Measurements from ENCODE around the gene TGFBR2. TPM values are rescaled to one million over a fixed set of nuclear protein-coding genes. Genes with fewer than 3 reads are reported as not detected.

Gene TGFBR2
- total RNA-seq, 1 donor from 2014 or later: 59.6 TPM

- no peaks in the 10 kb centered on the region for H3K27me3 Mint-ChIP-seq (ENCODE audit: insufficient read depth)
- H3K27ac Mint-ChIP-seq: no peak overlapping the region
- peaks cover 7% of the 10 kb centered on the region for H3K9me3 Mint-ChIP-seq
- no peak overlapping the region for H3K4me3 Mint-ChIP-seq
- peaks cover 12% of the 10 kb centered on the region for H3K4me1 Mint-ChIP-seq (ENCODE audit: low read depth)
- peaks cover 46% of the 10 kb centered on the region for H3K36me3 Mint-ChIP-seq (ENCODE audit: low read depth)
- no peak for DNase-seq (ENCODE audit: low spot score)
- intact Hi-C loops (cut with micrococcal nuclease): no loop called here
These were observed 95.8 kb downstream of the TGFBR2 start for GRCh38 chr3:30702038-30702827.

- Mint-ChIP-seq H3K27ac (no peak overlapping the region), H3K36me3 (ENCODE audit: low read depth) (peaks cover 42% of the 10 kb centered on the region), H3K9me3 (peaks cover 8% of the 10 kb centered on the region), H3K4me1 (ENCODE audit: low read depth) (peaks cover 7% of the 10 kb centered on the region), H3K4me3 (no peak overlapping the region), H3K27me3 (ENCODE audit: insufficient read depth) (no peaks in the 10 kb centered on the region)
- intact Hi-C loops (cut with micrococcal nuclease): no loop called here
- DNase-seq (ENCODE audit: low spot score): no peak
These were observed 96.5 kb downstream of the TGFBR2 start for GRCh38 chr3:30702828-30703397.

GRCh38 chr3:30704931-30705890 lies 98.8 kb downstream of the TGFBR2 start:
- Mint-ChIP-seq H3K27ac (no peak overlapping the region), H3K36me3 (ENCODE audit: low read depth) (peaks cover 26% of the 10 kb centered on the region), H3K4me1 (ENCODE audit: low read depth) (peaks cover 14% of the 10 kb centered on the region), H3K9me3 (peaks cover 8% of the 10 kb centered on the region), H3K27me3 (ENCODE audit: insufficient read depth) (no peaks in the 10 kb centered on the region), H3K4me3 (no peak overlapping the region)
- intact Hi-C loops (cut with micrococcal nuclease): loop anchor here (2.0 kb wide), 1 partner anchor 26 kb away; no protein-coding TSS in a partner anchor
- DNase-seq (ENCODE audit: low spot score): no peak

GRCh38 chr3:30707825-30708224 lies 101.4 kb downstream of the TGFBR2 start:
- H3K4me1 Mint-ChIP-seq (ENCODE audit: low read depth): peaks cover 14% of the 10 kb centered on the region
- peaks cover 8% of the 10 kb centered on the region for H3K9me3 Mint-ChIP-seq
- H3K27me3 Mint-ChIP-seq (ENCODE audit: insufficient read depth): no peaks in the 10 kb centered on the region
- intact Hi-C loops (cut with micrococcal nuclease): no loop called here
- H3K4me3 Mint-ChIP-seq: no peak overlapping the region
- no peak for DNase-seq (ENCODE audit: low spot score)
- H3K27ac Mint-ChIP-seq: no peak overlapping the region
- H3K36me3 Mint-ChIP-seq (ENCODE audit: low read depth): peaks cover 14% of the 10 kb centered on the region

- DNase-seq (ENCODE audit: low spot score): no peak
- no peak overlapping the region for H3K27ac Mint-ChIP-seq
- H3K4me1 Mint-ChIP-seq (ENCODE audit: low read depth): peaks cover 14% of the 10 kb centered on the region
- no peak overlapping the region for H3K4me3 Mint-ChIP-seq
- intact Hi-C loops (cut with micrococcal nuclease): no loop called here
- peaks cover 8% of the 10 kb centered on the region for H3K9me3 Mint-ChIP-seq
- peaks cover 14% of the 10 kb centered on the region for H3K36me3 Mint-ChIP-seq (ENCODE audit: low read depth)
- no peaks in the 10 kb centered on the region for H3K27me3 Mint-ChIP-seq (ENCODE audit: insufficient read depth)
These were observed 102.1 kb downstream of the TGFBR2 start for GRCh38 chr3:30708472-30708871.

- H3K4me3 Mint-ChIP-seq: no peak overlapping the region
- H3K9me3 Mint-ChIP-seq: peaks cover 8% of the 10 kb centered on the region
- H3K4me1 Mint-ChIP-seq (ENCODE audit: low read depth): peaks cover 6% of the 10 kb centered on the region
- no peaks in the 10 kb centered on the region for H3K27me3 Mint-ChIP-seq (ENCODE audit: insufficient read depth)
- DNase-seq (ENCODE audit: low spot score): no peak
- peaks cover 9% of the 10 kb centered on the region for H3K36me3 Mint-ChIP-seq (ENCODE audit: low read depth)
- intact Hi-C loops (cut with micrococcal nuclease): no loop called here
- H3K27ac Mint-ChIP-seq: no peak overlapping the region
These were observed 103.6 kb downstream of the TGFBR2 start for GRCh38 chr3:30710017-30710416.

GRCh38 chr3:30711151-30711550 lies 104.8 kb downstream of the TGFBR2 start:
- no peak overlapping the region for H3K27ac Mint-ChIP-seq
- no peak for DNase-seq (ENCODE audit: low spot score)
- intact Hi-C loops (cut with micrococcal nuclease): no loop called here
- H3K27me3 Mint-ChIP-seq (ENCODE audit: insufficient read depth): no peaks in the 10 kb centered on the region
- peaks cover 8% of the 10 kb centered on the region for H3K9me3 Mint-ChIP-seq
- H3K4me1 Mint-ChIP-seq (ENCODE audit: low read depth): peaks cover 6% of the 10 kb centered on the region
- no peak overlapping the region for H3K4me3 Mint-ChIP-seq
- H3K36me3 Mint-ChIP-seq (ENCODE audit: low read depth): peaks cover 7% of the 10 kb centered on the region

GRCh38 chr3:30711867-30712266 lies 105.5 kb downstream of the TGFBR2 start:
- no peak for DNase-seq (ENCODE audit: low spot score)
- intact Hi-C loops (cut with micrococcal nuclease): no loop called here
- Mint-ChIP-seq H3K27ac (no peak overlapping the region), H3K9me3 (peaks cover 4% of the 10 kb centered on the region), H3K4me1 (ENCODE audit: low read depth) (peaks cover 6% of the 10 kb centered on the region), H3K4me3 (no peak overlapping the region), H3K36me3 (ENCODE audit: low read depth) (peaks cover 4% of the 10 kb centered on the region), H3K27me3 (ENCODE audit: insufficient read depth) (no peaks in the 10 kb centered on the region)

- H3K4me1 Mint-ChIP-seq (ENCODE audit: low read depth): peaks cover 6% of the 10 kb centered on the region
- H3K4me3 Mint-ChIP-seq: no peak overlapping the region
- no peaks in the 10 kb centered on the region for H3K36me3 Mint-ChIP-seq (ENCODE audit: low read depth)
- H3K27ac Mint-ChIP-seq: no peak overlapping the region
- no peaks in the 10 kb centered on the region for H3K27me3 Mint-ChIP-seq (ENCODE audit: insufficient read depth)
- intact Hi-C loops (cut with micrococcal nuclease): no loop called here
- H3K9me3 Mint-ChIP-seq: no peaks in the 10 kb centered on the region
- no peak for DNase-seq (ENCODE audit: low spot score)
These were observed 106.6 kb downstream of the TGFBR2 start for GRCh38 chr3:30712991-30713390.

- Mint-ChIP-seq H3K9me3 (no peaks in the 10 kb centered on the region), H3K27me3 (ENCODE audit: insufficient read depth) (no peaks in the 10 kb centered on the region), H3K27ac (no peak overlapping the region), H3K4me3 (no peak overlapping the region), H3K4me1 (ENCODE audit: low read depth) (no peaks in the 10 kb centered on the region), H3K36me3 (ENCODE audit: low read depth) (no peaks in the 10 kb centered on the region)
- no peak for DNase-seq (ENCODE audit: low spot score)
- intact Hi-C loops (cut with micrococcal nuclease): no loop called here
These were observed 107.6 kb downstream of the TGFBR2 start for GRCh38 chr3:30713885-30714503.

GRCh38 chr3:30719536-30719935 lies 113.1 kb downstream of the TGFBR2 start:
- intact Hi-C loops (cut with micrococcal nuclease): no loop called here
- H3K4me3 Mint-ChIP-seq: no peak overlapping the region
- H3K9me3 Mint-ChIP-seq: no peaks in the 10 kb centered on the region
- H3K27me3 Mint-ChIP-seq (ENCODE audit: insufficient read depth): peaks cover 5% of the 10 kb centered on the region
- no peaks in the 10 kb centered on the region for H3K4me1 Mint-ChIP-seq (ENCODE audit: low read depth)
- no peaks in the 10 kb centered on the region for H3K36me3 Mint-ChIP-seq (ENCODE audit: low read depth)
- no peak overlapping the region for H3K27ac Mint-ChIP-seq
- no peak for DNase-seq (ENCODE audit: low spot score)

GRCh38 chr3:30720586-30721313 lies 114.3 kb downstream of the TGFBR2 start:
- H3K9me3 Mint-ChIP-seq: peaks cover 8% of the 10 kb centered on the region
- no peak overlapping the region for H3K27ac Mint-ChIP-seq
- H3K4me3 Mint-ChIP-seq: no peak overlapping the region
- intact Hi-C loops (cut with micrococcal nuclease): no loop called here
- H3K36me3 Mint-ChIP-seq (ENCODE audit: low read depth): no peaks in the 10 kb centered on the region
- no peaks in the 10 kb centered on the region for H3K4me1 Mint-ChIP-seq (ENCODE audit: low read depth)
- DNase-seq (ENCODE audit: low spot score): no peak
- H3K27me3 Mint-ChIP-seq (ENCODE audit: insufficient read depth): peaks cover 5% of the 10 kb centered on the region

Measured in activated T-helper 1 cell treated with anti-CD3 and anti-CD28 coated beads, Interleukin-12 subunit alpha, Interleukin-12 subunit beta, Interleukin-2, Interleukin-4 antibody, amounts not matched to agents 30 ng/mL and 10 ng/mL and 1 ng/mL, durations not matched to agents 14 hours and 24 hours and 36 hours (primary cell).